HepG2 (cell line): ENCODE data around the gene GHRH. TPM values are rescaled to one million over a fixed set of nuclear protein-coding genes. Genes with fewer than 3 reads are reported as not detected.

Experiments used
- ATAC-seq: fragments of 200-7000 bp; cut with Tn5 transposase; 3 replicates; pipeline ENCODE4 v1.9.1; 2020; ENCODE audit warnings: mild to moderate bottlenecking, moderate library complexity
- BruUV-seq: library from RNA; stranded (reverse); fragments of 400-500 nt; replicated peaks from 2 replicates; lab custom pipeline; 2021; lab: Mats Ljungman, UMichigan
- CTCF ChIA-PET: fragments of 300-600 bp; formaldehyde crosslinking; extraction: SDS; loops from one replicate; lab custom pipeline; 2021; ENCODE audit warnings: low total read pairs, inconsistent platforms, low intra/inter-chr PET ratio; lab: Yijun Ruan, JAX
- POLR2A ChIA-PET: fragments of 350-600 bp; sonication (Branson Sonifier 250); formaldehyde crosslinking; loops from one replicate; lab custom pipeline; 2020; ENCODE audit warnings: antibody characterized with exemption, inconsistent platforms; lab: Yijun Ruan, JAX
- DNase-seq: peaks from one replicate; pipeline ENCODE4 v3.0.0-alpha.2; 2015; ENCODE audit warnings: low spot score
- FAIRE-seq: peaks from 3 replicates; lab custom pipeline; 2011; peaks lifted over from hg19 to GRCh38; lab: Jason Lieb, UNC
- H2AFZ ChIP-seq: one replicate; pipeline ENCODE4 v1.6.1; 2011; ENCODE audit warnings: low read length, inconsistent platforms
- H3K27ac ChIP-seq: fragments of 300-600 bp; 3 replicates; pipeline ENCODE4 v1.8.0; 2011; ENCODE audit warnings: mixed run types, mild to moderate bottlenecking, mixed read lengths, low read length, inconsistent platforms; ENCODE audit not compliant: insufficient read depth; ENCODE audit errors: extremely low read length
- H3K27me3 ChIP-seq, 2 experiments: fragments of 200-600 bp in 1 of 2; 2 replicates in 1 of 2; 3 replicates in 1 of 2; pipeline versions ENCODE4 v1.6.0 to v1.8.0; 2011; ENCODE audit warnings: low read length in 2 of 2, mild to moderate bottlenecking in 2 of 2, moderate library complexity in 2 of 2, inconsistent platforms in 1 of 2; ENCODE audit not compliant: insufficient read depth in 2 of 2, control insufficient read depth in 1 of 2
- H3K36me3 ChIP-seq, 2 experiments: fragments of 200-600 bp in 1 of 2; replicated peaks in 1 of 2; 2 replicates in 1 of 2; 3 replicates in 1 of 2; pipeline versions ENCODE4 v1.5.1 to v1.8.0; 2011; ENCODE audit warnings: low read length in 2 of 2, inconsistent platforms in 1 of 2; ENCODE audit not compliant: insufficient read depth in 2 of 2, control insufficient read depth in 1 of 2
- H3K4me1 ChIP-seq: 2 replicates; pipeline ENCODE4 v1.5.1; 2012; ENCODE audit warnings: low read length, inconsistent platforms; ENCODE audit not compliant: insufficient read depth
- H3K4me2 ChIP-seq: 2 replicates; pipeline ENCODE4 v1.6.0; 2011; ENCODE audit warnings: low read depth, low read length, inconsistent platforms
- H3K4me3 ChIP-seq, 3 experiments: fragments of 200-600 bp in 1 of 3; sonication (generic), shearing (Covaris generic) in 1 of 3; replicated peaks in 1 of 3; 2 replicates each; pipeline ENCODE4 v1.5.1; 2011 to 2016; ENCODE audit warnings: low read length in 3 of 3, inconsistent platforms in 2 of 3, low read depth in 2 of 3, mild to moderate bottlenecking in 2 of 3, control low read depth in 1 of 3, mixed read lengths in 1 of 3; ENCODE audit not compliant: insufficient read depth in 1 of 3
- H3K79me2 ChIP-seq: one replicate; pipeline ENCODE4 v1.6.1; 2011; ENCODE audit warnings: low read length, inconsistent platforms; ENCODE audit not compliant: insufficient read depth
- H3K9ac ChIP-seq: 2 replicates; pipeline ENCODE4 v1.6.0; 2011; ENCODE audit warnings: mild to moderate bottlenecking, low read depth, low read length, inconsistent platforms; ENCODE audit not compliant: insufficient read depth
- H3K9me3 ChIP-seq: 2 replicates; pipeline ENCODE4 v1.5.1; 2012; ENCODE audit warnings: mild to moderate bottlenecking, low read length
- H4K20me1 ChIP-seq: 2 replicates; pipeline ENCODE4 v1.6.0; 2011; ENCODE audit warnings: inconsistent platforms, mild to moderate bottlenecking, low read length, moderate library complexity; ENCODE audit not compliant: insufficient read depth
- KDM5B ChIP-seq: sonication (generic); formaldehyde crosslinking; IDR thresholded peaks from 2 replicates; pipeline ENCODE4 v1.4.0; 2020; ENCODE audit warnings: missing genetic modification reagents, mild to moderate bottlenecking, borderline replicate concordance
- ZNF350 ChIP-seq: sonication (generic); formaldehyde crosslinking; IDR thresholded peaks from 2 replicates; pipeline ENCODE4 v1.4.0; 2020; ENCODE audit warnings: mild to moderate bottlenecking, low read depth, missing genetic modification reagents, borderline replicate concordance
- ZNF501 ChIP-seq: sonication (generic); formaldehyde crosslinking; IDR thresholded peaks from 2 replicates; pipeline ENCODE4 v1.5.1; 2020; ENCODE audit warnings: mild to moderate bottlenecking, moderate library complexity, missing genetic modification reagents
- ZNF564 ChIP-seq: sonication (generic); formaldehyde crosslinking; IDR thresholded peaks from 2 replicates; pipeline ENCODE4 v1.8.1; 2023; ENCODE audit warnings: mild to moderate bottlenecking, missing genetic modification reagents
- ZNF672 ChIP-seq: sonication (generic); formaldehyde crosslinking; IDR thresholded peaks from 2 replicates; pipeline ENCODE4 v1.8.1; 2022; ENCODE audit warnings: missing genetic modification reagents
- ZNF724P ChIP-seq: sonication (generic); formaldehyde crosslinking; IDR thresholded peaks from 2 replicates; pipeline ENCODE4 v1.8.0; 2022; ENCODE audit warnings: missing genetic modification reagents, borderline replicate concordance
- ZNF788 ChIP-seq: sonication (generic); formaldehyde crosslinking; IDR thresholded peaks from 2 replicates; pipeline ENCODE4 v1.5.0; 2020; ENCODE audit warnings: mild to moderate bottlenecking, missing genetic modification reagents, borderline replicate concordance
- WGBS: methylation state at CpG from one replicate; pipeline ENCODE4 v1.1.6; 2017; ENCODE audit warnings: low lambda C conversion rate; 5-methylcytosine and 5-hydroxymethylcytosine counted together
- in situ Hi-C: cut with HindIII; loops from 2 replicates; pipeline ENCODE4 v1.10.0; 2017; ENCODE audit warnings: low pct_unique_long_range_greater_than_20kb; ENCODE audit not compliant: extremely low pct_ligation_motif_present
- intact Hi-C: fragments of 100-400 bp; cut with micrococcal nuclease; formaldehyde crosslinking; loops from one replicate; pipeline ENCODE4 v1.10.0; 2022; ENCODE audit not compliant: unreplicated experiment
- polyA plus RNA-seq, 8 experiments: library from polyadenylated mRNA; depleted of rRNA in 3 of 8; stranded (reverse) in 7 of 8; unstranded in 1 of 8; fragments of >200 nt; fragmentation: Illumina TruSeq in 4 of 8; extraction: Trizol in 4 of 8; gene quantifications; 2 replicates each; pipeline versions ENCODE4 v1.2.1 to v1.2.3, GENCODE V29; 2011 to 2016; ENCODE audit warnings: low read depth in 4 of 8, missing spikeins in 1 of 8, mixed read lengths in 1 of 8; ENCODE audit not compliant: insufficient read depth in 1 of 8
- total RNA-seq, 5 experiments: library from RNA; depleted of rRNA; stranded (reverse); fragments of >200 nt; fragmentation: Illumina TruSeq; extraction: Trizol; gene quantifications; 2 replicates each; pipeline ENCODE4 v1.2.3, GENCODE V29; 2016; ENCODE audit warnings: low read depth in 1 of 5
- TF ChIP-seq, protein P1 (sequence below): sonication (generic); formaldehyde crosslinking; IDR thresholded peaks from 2 replicates; pipeline ENCODE4 v1.4.0; 2020; ENCODE audit warnings: missing genetic modification reagents, borderline replicate concordance
- TF ChIP-seq, protein P2 (sequence below): sonication (generic); formaldehyde crosslinking; IDR thresholded peaks from 2 replicates; pipeline ENCODE4 v1.4.0; 2020; ENCODE audit warnings: mild to moderate bottlenecking, missing genetic modification reagents
- TF ChIP-seq, protein P3 (sequence below): sonication (generic); formaldehyde crosslinking; IDR thresholded peaks from 2 replicates; pipeline ENCODE4 v1.4.0; 2020; ENCODE audit warnings: missing genetic modification reagents, mild to moderate bottlenecking, borderline replicate concordance

The GHRH gene
- total and polyA plus RNA-seq, 2 of the 13 experiments (the other 11 are each of a cell fraction or from before 2014, with no cell fraction given) = not detected

DNA sequence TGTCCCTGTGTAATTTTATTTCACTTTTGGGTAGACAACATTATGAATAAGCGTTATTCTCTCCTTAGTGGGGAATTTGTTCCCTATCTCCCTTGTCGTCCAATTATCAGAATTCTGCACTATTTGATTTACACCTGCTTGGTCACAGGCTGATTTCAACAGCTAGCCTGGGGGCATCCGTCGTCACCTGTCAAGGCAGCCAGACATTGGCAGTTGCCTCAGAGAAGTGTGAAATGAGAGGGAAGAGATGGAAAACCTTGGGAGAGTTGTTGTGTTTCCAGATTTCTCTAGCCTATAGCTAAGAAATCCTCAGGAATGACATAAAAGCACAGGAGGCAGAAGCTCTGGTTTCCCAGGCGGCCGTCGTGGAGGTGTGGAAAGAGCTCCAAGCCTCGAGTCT lies 891 bp upstream of the GHRH start (continued):
- TF ChIP-seq, protein P1, sequence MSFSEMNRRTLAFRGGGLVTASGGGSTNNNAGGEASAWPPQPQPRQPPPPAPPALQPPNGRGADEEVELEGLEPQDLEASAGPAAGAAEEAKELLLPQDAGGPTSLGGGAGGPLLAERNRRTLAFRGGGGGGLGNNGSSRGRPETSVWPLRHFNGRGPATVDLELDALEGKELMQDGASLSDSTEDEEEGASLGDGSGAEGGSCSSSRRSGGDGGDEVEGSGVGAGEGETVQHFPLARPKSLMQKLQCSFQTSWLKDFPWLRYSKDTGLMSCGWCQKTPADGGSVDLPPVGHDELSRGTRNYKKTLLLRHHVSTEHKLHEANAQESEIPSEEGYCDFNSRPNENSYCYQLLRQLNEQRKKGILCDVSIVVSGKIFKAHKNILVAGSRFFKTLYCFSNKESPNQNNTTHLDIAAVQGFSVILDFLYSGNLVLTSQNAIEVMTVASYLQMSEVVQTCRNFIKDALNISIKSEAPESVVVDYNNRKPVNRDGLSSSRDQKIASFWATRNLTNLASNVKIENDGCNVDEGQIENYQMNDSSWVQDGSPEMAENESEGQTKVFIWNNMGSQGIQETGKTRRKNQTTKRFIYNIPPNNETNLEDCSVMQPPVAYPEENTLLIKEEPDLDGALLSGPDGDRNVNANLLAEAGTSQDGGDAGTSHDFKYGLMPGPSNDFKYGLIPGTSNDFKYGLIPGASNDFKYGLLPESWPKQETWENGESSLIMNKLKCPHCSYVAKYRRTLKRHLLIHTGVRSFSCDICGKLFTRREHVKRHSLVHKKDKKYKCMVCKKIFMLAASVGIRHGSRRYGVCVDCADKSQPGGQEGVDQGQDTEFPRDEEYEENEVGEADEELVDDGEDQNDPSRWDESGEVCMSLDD (CRISPR knock-in tag) = no peak

DNA sequence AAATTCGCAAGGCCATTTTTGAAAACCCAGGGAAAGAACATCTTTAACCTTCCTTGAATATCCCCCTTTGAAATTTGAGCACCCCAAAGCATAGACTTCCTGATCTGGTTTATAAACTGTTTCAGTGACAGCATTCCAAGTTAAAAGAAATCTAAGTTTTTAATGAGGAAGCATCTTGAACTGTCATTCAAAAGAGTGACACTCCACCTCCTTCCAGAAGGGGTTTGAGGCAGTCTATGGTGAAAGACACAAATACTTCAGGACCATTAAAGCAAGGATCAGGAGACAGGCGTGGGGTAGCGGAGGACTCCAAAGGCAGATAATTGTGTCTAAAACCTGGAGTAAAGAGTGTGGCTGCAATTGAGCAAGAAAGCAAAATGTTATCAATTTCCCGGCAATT lies 691 bp downstream of the GHRH start:
- ChIA-PET POLR2A (no interaction called here), CTCF (no interaction called here)
- BruUV-seq = no TSS peak
- TF ChIP-seq KDM5B (CRISPR knock-in tag) (no peak), ZNF350 (no peak), ZNF724P (CRISPR knock-in tag) (no peak), ZNF788 (no peak), ZNF672 (CRISPR knock-in tag) (no peak), ZNF501 (CRISPR knock-in tag) (no peak), ZNF564 (CRISPR knock-in tag) (no peak)
- TF ChIP-seq, protein P2, sequence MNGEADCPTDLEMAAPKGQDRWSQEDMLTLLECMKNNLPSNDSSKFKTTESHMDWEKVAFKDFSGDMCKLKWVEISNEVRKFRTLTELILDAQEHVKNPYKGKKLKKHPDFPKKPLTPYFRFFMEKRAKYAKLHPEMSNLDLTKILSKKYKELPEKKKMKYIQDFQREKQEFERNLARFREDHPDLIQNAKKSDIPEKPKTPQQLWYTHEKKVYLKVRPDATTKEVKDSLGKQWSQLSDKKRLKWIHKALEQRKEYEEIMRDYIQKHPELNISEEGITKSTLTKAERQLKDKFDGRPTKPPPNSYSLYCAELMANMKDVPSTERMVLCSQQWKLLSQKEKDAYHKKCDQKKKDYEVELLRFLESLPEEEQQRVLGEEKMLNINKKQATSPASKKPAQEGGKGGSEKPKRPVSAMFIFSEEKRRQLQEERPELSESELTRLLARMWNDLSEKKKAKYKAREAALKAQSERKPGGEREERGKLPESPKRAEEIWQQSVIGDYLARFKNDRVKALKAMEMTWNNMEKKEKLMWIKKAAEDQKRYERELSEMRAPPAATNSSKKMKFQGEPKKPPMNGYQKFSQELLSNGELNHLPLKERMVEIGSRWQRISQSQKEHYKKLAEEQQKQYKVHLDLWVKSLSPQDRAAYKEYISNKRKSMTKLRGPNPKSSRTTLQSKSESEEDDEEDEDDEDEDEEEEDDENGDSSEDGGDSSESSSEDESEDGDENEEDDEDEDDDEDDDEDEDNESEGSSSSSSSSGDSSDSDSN = no peak
- TF ChIP-seq, protein P3, sequence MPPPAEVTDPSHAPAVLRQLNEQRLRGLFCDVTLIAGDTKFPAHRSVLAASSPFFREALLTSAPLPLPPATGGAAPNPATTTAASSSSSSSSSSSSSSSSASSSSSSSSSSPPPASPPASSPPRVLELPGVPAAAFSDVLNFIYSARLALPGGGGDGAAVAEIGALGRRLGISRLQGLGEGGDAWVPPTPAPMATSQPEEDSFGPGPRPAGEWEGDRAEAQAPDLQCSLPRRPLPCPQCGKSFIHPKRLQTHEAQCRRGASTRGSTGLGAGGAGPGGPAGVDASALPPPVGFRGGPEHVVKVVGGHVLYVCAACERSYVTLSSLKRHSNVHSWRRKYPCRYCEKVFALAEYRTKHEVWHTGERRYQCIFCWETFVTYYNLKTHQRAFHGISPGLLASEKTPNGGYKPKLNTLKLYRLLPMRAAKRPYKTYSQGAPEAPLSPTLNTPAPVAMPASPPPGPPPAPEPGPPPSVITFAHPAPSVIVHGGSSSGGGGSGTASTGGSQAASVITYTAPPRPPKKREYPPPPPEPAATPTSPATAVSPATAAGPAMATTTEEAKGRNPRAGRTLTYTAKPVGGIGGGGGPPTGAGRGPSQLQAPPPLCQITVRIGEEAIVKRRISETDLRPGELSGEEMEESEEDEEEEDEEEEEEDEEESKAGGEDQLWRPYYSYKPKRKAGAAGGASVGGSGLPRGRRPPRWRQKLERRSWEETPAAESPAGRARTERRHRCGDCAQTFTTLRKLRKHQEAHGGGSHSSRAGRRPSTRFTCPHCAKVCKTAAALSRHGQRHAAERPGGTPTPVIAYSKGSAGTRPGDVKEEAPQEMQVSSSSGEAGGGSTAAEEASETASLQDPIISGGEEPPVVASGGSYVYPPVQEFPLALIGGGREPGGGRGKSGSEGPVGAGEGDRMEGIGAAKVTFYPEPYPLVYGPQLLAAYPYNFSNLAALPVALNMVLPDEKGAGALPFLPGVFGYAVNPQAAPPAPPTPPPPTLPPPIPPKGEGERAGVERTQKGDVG (CRISPR knock-in tag) = no peak

More for the DNA sequence above, 691 bp downstream of the GHRH start:
- H4K20me1 ChIP-seq = no peaks in the 10 kb centered on the region
- DNase-seq (no peak), ATAC-seq (no peak), FAIRE-seq (no peak)
- H3K79me2 ChIP-seq = no peaks in the 10 kb centered on the region
- intact Hi-C loops (no loop called here), in situ Hi-C loops (no loop called here)
- 43% methylated on average over 4 of the region's 4 CpGs for WGBS
- H3K36me3 ChIP-seq = no peaks in the 10 kb centered on the region
- no peak overlapping the region for H3K4me2 ChIP-seq
- no peak overlapping the region for H3K9ac ChIP-seq
- H3K4me1 ChIP-seq = no peaks in the 10 kb centered on the region
- no peak overlapping the region for H3K27ac ChIP-seq
- H2AFZ ChIP-seq = no peak overlapping the region
- H3K4me3 ChIP-seq = no peak overlapping the region
- no peaks in the 10 kb centered on the region for H3K9me3 ChIP-seq
- peaks cover 14 to 64% of the 10 kb centered on the region in 2 experiments; a peak in 4 of 5 replicates for H3K27me3 ChIP-seq
